ENCODE measurements around the gene PM20D2.

The PM20D2 gene

GRCh38 chr6:89132057-89132456 lies 13.8 kb upstream of the PM20D2 start:
- DNase-seq (ENCODE audit: extremely low read depth, low read depth): no peak
- TF ChIP-seq CTCF (IDR thresholded peaks at IDR 0.05; ENCODE audit: low read depth, low read length, missing control alignments): no peak
- H3K4me3 ChIP-seq (replicated peaks; ENCODE audit: low read depth, low read length): no peak overlapping the region

- no peak for TF ChIP-seq CTCF (IDR thresholded peaks at IDR 0.05; ENCODE audit: low read depth, low read length, missing control alignments)
- DNase-seq (ENCODE audit: extremely low read depth, low read depth): no peak
- no peak overlapping the region for H3K4me3 ChIP-seq (replicated peaks; ENCODE audit: low read depth, low read length)
Measured at GRCh38 chr6:89133981-89134380, 11.9 kb upstream of the PM20D2 start.

GRCh38 chr6:89134723-89135122 lies 11.1 kb upstream of the PM20D2 start:
- no peak overlapping the region for H3K4me3 ChIP-seq (replicated peaks; ENCODE audit: low read depth, low read length)
- DNase-seq (ENCODE audit: extremely low read depth, low read depth): no peak
- no peak for TF ChIP-seq CTCF (IDR thresholded peaks at IDR 0.05; ENCODE audit: low read depth, low read length, missing control alignments)

GRCh38 chr6:89138173-89138572 lies 7.7 kb upstream of the PM20D2 start:
- TF ChIP-seq CTCF (IDR thresholded peaks at IDR 0.05; ENCODE audit: low read depth, low read length, missing control alignments): no peak
- DNase-seq (ENCODE audit: extremely low read depth, low read depth): no peak
- no peak overlapping the region for H3K4me3 ChIP-seq (replicated peaks; ENCODE audit: low read depth, low read length)

- no peak for DNase-seq (ENCODE audit: extremely low read depth, low read depth)
- no peak for TF ChIP-seq CTCF (IDR thresholded peaks at IDR 0.05; ENCODE audit: low read depth, low read length, missing control alignments)
- no peak overlapping the region for H3K4me3 ChIP-seq (replicated peaks; ENCODE audit: low read depth, low read length)
Measured at GRCh38 chr6:89139509-89140346, 6.1 kb upstream of the PM20D2 start.

- TF ChIP-seq CTCF (IDR thresholded peaks at IDR 0.05; ENCODE audit: low read depth, low read length, missing control alignments): no peak
- no peak overlapping the region for H3K4me3 ChIP-seq (replicated peaks; ENCODE audit: low read depth, low read length)
- DNase-seq (ENCODE audit: extremely low read depth, low read depth): no peak
Measured at GRCh38 chr6:89140347-89141156, 5.3 kb upstream of the PM20D2 start.

Measured in HFF-Myc (cell line).